Stimulated activated CD4-positive, alpha-beta T cell treated with anti-CD3 and anti-CD28 coated beads, Interleukin-4, amount 100 ng/mL, for 4 hours (primary cell): ENCODE data around the gene MICAL3.

ENCODE experiments used
- DNase-seq, 2 experiments: peaks; one replicate each; pipeline ENCODE4 v3.0.0-alpha.2; 2020

The MICAL3 gene

GRCh38 chr22:17804331-17805080 is 219.9 kb downstream of the MICAL3 start:
- no peak for DNase-seq

GRCh38 chr22:17803609-17804270 is 220.6 kb downstream of the MICAL3 start:
- no peak for DNase-seq

GRCh38 chr22:17802822-17803221 is 221.5 kb downstream of the MICAL3 start:
- no peak for DNase-seq

- DNase-seq = no peak
These were observed 221.9 kb downstream of the MICAL3 start for GRCh38 chr22:17802411-17802810.

GRCh38 chr22:17797721-17798559 is 226.4 kb downstream of the MICAL3 start:
- no peak for DNase-seq

- DNase-seq = no peak
These were observed 227.7 kb downstream of the MICAL3 start for GRCh38 chr22:17796695-17797094.

- no peak for DNase-seq
These were observed 228.5 kb downstream of the MICAL3 start for GRCh38 chr22:17795661-17796548.

- DNase-seq = no peak
These were observed 229.4 kb downstream of the MICAL3 start for GRCh38 chr22:17794726-17795542.

- DNase-seq = no peak
These were observed 231.4 kb downstream of the MICAL3 start for GRCh38 chr22:17792854-17793434.

GRCh38 chr22:17792299-17792698 is 232.1 kb downstream of the MICAL3 start:
- DNase-seq = no peak

- DNase-seq = no peak
These were observed 233.2 kb downstream of the MICAL3 start for GRCh38 chr22:17791196-17791595.

GRCh38 chr22:17789379-17790200 is 234.8 kb downstream of the MICAL3 start:
- DNase-seq = no peak

GRCh38 chr22:17788528-17789378 is 235.6 kb downstream of the MICAL3 start:
- DNase-seq = no peak

- DNase-seq = no peak
These were observed 236.5 kb downstream of the MICAL3 start for GRCh38 chr22:17787716-17788330.

GRCh38 chr22:17787241-17787640 is 237.1 kb downstream of the MICAL3 start:
- no peak for DNase-seq

- DNase-seq = no peak
These were observed 237.8 kb downstream of the MICAL3 start for GRCh38 chr22:17786435-17787161.

- DNase-seq = peak; percentile 59 to 71
These were observed 238.9 kb downstream of the MICAL3 start for GRCh38 chr22:17785185-17786184.
